NCI-H1694 treated with DMSO at 0.1 percent for 48 hours (cell line): ENCODE measurements around the gene ADD2.

Experiments used
- DNase-seq: peaks from one replicate; lab custom pipeline; 2025; lab: John Stamatoyannopoulos, UW

ADD2 gene

GRCh38 chr2:70784320-70784719, 16.3 kb upstream of the ADD2 start:
- DNase-seq, result no peak

GRCh38 chr2:70779911-70780545, 12.0 kb upstream of the ADD2 start:
- no peak for DNase-seq

- no peak for DNase-seq
Measured at GRCh38 chr2:70779491-70779890, 11.5 kb upstream of the ADD2 start.

- DNase-seq, result no peak
Measured at GRCh38 chr2:70778676-70779075, 10.7 kb upstream of the ADD2 start.

GRCh38 chr2:70777450-70777849, 9.4 kb upstream of the ADD2 start:
- DNase-seq, result no peak

- no peak for DNase-seq
Measured at GRCh38 chr2:70776266-70776665, 8.3 kb upstream of the ADD2 start.

GRCh38 chr2:70775141-70775540, 7.1 kb upstream of the ADD2 start:
- DNase-seq, result no peak

GRCh38 chr2:70772486-70773155, 4.6 kb upstream of the ADD2 start:
- DNase-seq, result no peak

- DNase-seq, result no peak
Measured at GRCh38 chr2:70771446-70771845, 3.4 kb upstream of the ADD2 start.

- DNase-seq, result no peak
Measured at GRCh38 chr2:70769450-70769849, 1.4 kb upstream of the ADD2 start.

- DNase-seq, result no peak
Measured at GRCh38 chr2:70768590-70769085, 638 bp upstream of the ADD2 start.

GRCh38 chr2:70767079-70767698, 811 bp downstream of the ADD2 start:
- peak; percentile 39 for DNase-seq

- DNase-seq, result peak; percentile 25
Measured at GRCh38 chr2:70766357-70767078, 1.5 kb downstream of the ADD2 start.

GRCh38 chr2:70765507-70765906, 2.5 kb downstream of the ADD2 start:
- no peak for DNase-seq

- DNase-seq, result no peak
Measured at GRCh38 chr2:70759446-70759845, 8.6 kb downstream of the ADD2 start.

GRCh38 chr2:70757966-70758365, 10.0 kb downstream of the ADD2 start:
- DNase-seq, result no peak

GRCh38 chr2:70757360-70757759, 10.6 kb downstream of the ADD2 start:
- no peak for DNase-seq

- DNase-seq, result no peak
Measured at GRCh38 chr2:70756128-70756527, 11.9 kb downstream of the ADD2 start.

- no peak for DNase-seq
Measured at GRCh38 chr2:70753902-70754301, 14.1 kb downstream of the ADD2 start.

- no peak for DNase-seq
Measured at GRCh38 chr2:70753031-70753430, 15.0 kb downstream of the ADD2 start.

GRCh38 chr2:70752396-70752795, 15.6 kb downstream of the ADD2 start:
- no peak for DNase-seq

GRCh38 chr2:70751881-70752280, 16.1 kb downstream of the ADD2 start:
- DNase-seq, result no peak

GRCh38 chr2:70750320-70750719, 17.7 kb downstream of the ADD2 start:
- no peak for DNase-seq
